GM12878 (cell line): ENCODE results near the gene THTPA. TPM values are rescaled to one million over a fixed set of nuclear protein-coding genes. Genes with fewer than 3 reads are reported as not detected.
A peak's percentile ranks its signal among the peaks of the same experiment; 100 is the strongest.

ENCODE experiments used
- ATAC-seq: fragments of 200-7000 bp; cut with Tn5 transposase; 3 replicates; pipeline ENCODE4 v1.9.1; 2020; ENCODE audit warnings: mild to moderate bottlenecking, moderate library complexity
- BruUV-seq: library from RNA; stranded (reverse); fragments of 400-500 nt; replicated peaks from 2 replicates; lab custom pipeline; 2021; lab: Mats Ljungman, UMichigan
- CTCF ChIA-PET: fragments of 300-600 bp; sonication (Branson Sonifier 250); formaldehyde crosslinking; extraction: SDS; loops from one replicate; lab custom pipeline; 2021; ENCODE audit warnings: inconsistent platforms; lab: Yijun Ruan, JAX
- POLR2A ChIA-PET: fragments of 350-600 bp; formaldehyde crosslinking; extraction: SDS; loops from one replicate; lab custom pipeline; 2021; ENCODE audit warnings: inconsistent platforms; lab: Charles Lee
- RAD21 ChIA-PET: fragments of 300-600 bp; sonication (Branson Sonifier 250); formaldehyde crosslinking; loops from one replicate; lab custom pipeline; 2023; ENCODE audit warnings: antibody characterized with exemption; ENCODE audit not compliant: unreplicated experiment; lab: Charles Lee
- SMC1A ChIA-PET: fragments of 300-600 bp; sonication (Branson Sonifier 250); formaldehyde crosslinking; loops from one replicate; lab custom pipeline; 2023; ENCODE audit not compliant: unreplicated experiment, uncharacterized antibody; lab: Charles Lee
- DNase-seq: peaks from one replicate; pipeline ENCODE4 v3.0.0-alpha.2; 2011; ENCODE audit warnings: low read depth, low spot score
- FAIRE-seq: peaks from 3 replicates; lab custom pipeline; 2011; peaks lifted over from hg19 to GRCh38; lab: Jason Lieb, UNC
- H2AFZ ChIP-seq: 2 replicates; pipeline ENCODE4 v1.6.0; 2011; ENCODE audit warnings: low read depth, low read length, control low read depth; ENCODE audit not compliant: control insufficient read depth
- H3K27ac ChIP-seq: 2 replicates; pipeline ENCODE4 v1.5.1; 2011; ENCODE audit warnings: control low read depth; ENCODE audit not compliant: control insufficient read depth, insufficient read depth
- H3K27me3 ChIP-seq, 2 experiments: replicated peaks in 1 of 2; 2 replicates each; pipeline versions ENCODE4 v1.6.0 to v1.6.1; 2011; ENCODE audit warnings: low read length in 1 of 2; ENCODE audit not compliant: control insufficient read depth in 2 of 2, insufficient read depth in 2 of 2
- H3K36me3 ChIP-seq, 2 experiments: 2 replicates each; pipeline ENCODE4 v1.5.1; 2011; ENCODE audit warnings: low read length in 1 of 2; ENCODE audit not compliant: control insufficient read depth in 2 of 2, insufficient read depth in 2 of 2
- H3K4me1 ChIP-seq: 2 replicates; pipeline ENCODE4 v1.6.1; 2011; ENCODE audit warnings: mild to moderate bottlenecking, low read length, moderate library complexity, mixed read lengths; ENCODE audit not compliant: control insufficient read depth, insufficient read depth
- H3K4me2 ChIP-seq: 2 replicates; pipeline ENCODE4 v1.6.0; 2011; ENCODE audit warnings: control low read depth; ENCODE audit not compliant: control insufficient read depth, insufficient read depth
- H3K4me3 ChIP-seq: fragments of 200-600 bp; sonication (generic); 2 replicates; pipeline ENCODE4 v1.5.1; 2016
- H3K79me2 ChIP-seq: 2 replicates; pipeline ENCODE4 v1.6.0; 2011; ENCODE audit warnings: low read length; ENCODE audit not compliant: control insufficient read depth, insufficient read depth
- H3K9ac ChIP-seq: 2 replicates; pipeline ENCODE4 v1.8.0; 2011; ENCODE audit warnings: low read length, control low read depth, mixed read lengths; ENCODE audit not compliant: control insufficient read depth, insufficient read depth
- H3K9me3 ChIP-seq: replicated peaks from 3 replicates; pipeline ENCODE4 v1.5.1; 2011; ENCODE audit warnings: mild to moderate bottlenecking, low read length; ENCODE audit not compliant: control insufficient read depth, insufficient read depth
- H4K20me1 ChIP-seq: 2 replicates; pipeline ENCODE4 v1.6.0; 2011; ENCODE audit not compliant: control insufficient read depth, insufficient read depth
- BACH1 ChIP-seq: fragments of 450-650 bp; IDR thresholded peaks from 2 replicates; pipeline ENCODE4 v1.6.1; 2017; ENCODE audit warnings: mild to moderate bottlenecking, borderline replicate concordance
- IRF4 ChIP-seq: IDR thresholded peaks from 2 replicates; pipeline ENCODE4 v1.6.1; 2011; ENCODE audit warnings: low read depth, low read length
- MEF2A ChIP-seq: IDR thresholded peaks from 2 replicates; pipeline ENCODE4 v1.6.1; 2011; ENCODE audit warnings: low read depth, mild to moderate bottlenecking, low read length, moderate library complexity; ENCODE audit not compliant: insufficient read depth
- RUNX3 ChIP-seq: IDR thresholded peaks from 2 replicates; pipeline ENCODE4 v1.6.1; 2012; ENCODE audit warnings: low read length, inconsistent platforms
- SMC3 ChIP-seq: IDR thresholded peaks from 2 replicates; pipeline ENCODE4 v1.6.1; 2011; ENCODE audit warnings: low read length, improper control_type of control experiment, borderline replicate concordance
- SPI1 ChIP-seq: IDR thresholded peaks from 2 replicates; pipeline ENCODE4 v1.6.1; 2011; ENCODE audit warnings: low read depth, mild to moderate bottlenecking, low read length, moderate library complexity, borderline replicate concordance; ENCODE audit not compliant: insufficient read depth
- TCF3 ChIP-seq: IDR thresholded peaks from 2 replicates; pipeline ENCODE4 v1.6.1; 2012; ENCODE audit warnings: low read depth, mild to moderate bottlenecking, low read length, borderline replicate concordance; ENCODE audit not compliant: insufficient read depth
- WRNIP1 ChIP-seq: IDR thresholded peaks from 2 replicates; pipeline ENCODE4 v1.6.1; 2011; ENCODE audit warnings: low read depth, low read length, improper control_type of control experiment, borderline replicate concordance
- WGBS: methylation state at CpG from one replicate; pipeline ENCODE4 v1.1.6; 2016; ENCODE audit warnings: low lambda C conversion rate; ENCODE audit not compliant: insufficient replicate concordance, insufficient coverage; ENCODE audit errors: missing lambda C conversion rate; 5-methylcytosine and 5-hydroxymethylcytosine counted together
- in situ Hi-C: fragments of 300-500 bp; cut with MboI; formaldehyde crosslinking; loops from 9 replicates; pipeline ENCODE4 v1.14.3; 2018; ENCODE audit warnings: mixed read lengths
- intact Hi-C: fragments of 100-400 bp; cut with micrococcal nuclease; formaldehyde crosslinking; loops from one replicate; pipeline ENCODE4 v1.14.2; 2022; ENCODE audit not compliant: unreplicated experiment
- polyA plus RNA-seq, 11 experiments: library from polyadenylated mRNA; depleted of rRNA in 4 of 11; unstranded in 6 of 11; stranded (reverse) in 5 of 11; fragments of >200 nt; fragmentation: Nextera tagmentation in 4 of 11; fragmentation: Illumina TruSeq in 1 of 11; extraction: Ambion mirVana in 4 of 11; extraction: Trizol in 1 of 11; gene quantifications; 1 replicate in 1 of 11; 2 replicates in 10 of 11; pipeline versions ENCODE4 v1.2.1 to v1.2.3, GENCODE V29; 2011 to 2016; ENCODE audit warnings: inconsistent platforms in 2 of 11, missing spikeins in 2 of 11, low read depth in 1 of 11
- total RNA-seq, 4 experiments: library from RNA; depleted of rRNA in 3 of 4; stranded (reverse); fragments of >200 nt in 3 of 4; fragmentation: Illumina TruSeq in 1 of 4; extraction: Trizol in 1 of 4; gene quantifications; 2 replicates each; pipeline versions ENCODE4 v1.2.1 to v1.2.3, GENCODE V29; 2013 to 2021
- TF ChIP-seq, protein P1 (sequence below): fragments of 450-650 bp; IDR thresholded peaks from 2 replicates; pipeline ENCODE4 v1.6.1; 2017; ENCODE audit warnings: antibody characterized with exemption, mild to moderate bottlenecking, moderate library complexity
- TF ChIP-seq, protein P2 (sequence below): fragments of 150-350 bp; IDR thresholded peaks from 2 replicates; pipeline ENCODE4 v1.6.1; 2014; ENCODE audit warnings: mild to moderate bottlenecking, low read depth, low read length
- TF ChIP-seq, protein P3 (sequence below): IDR thresholded peaks from 2 replicates; pipeline ENCODE4 v1.6.1; 2012; ENCODE audit warnings: mild to moderate bottlenecking, low read depth, low read length
- TF ChIP-seq, protein P4 (sequence below): IDR thresholded peaks from 2 replicates; pipeline ENCODE4 v1.6.1; 2011; ENCODE audit warnings: mild to moderate bottlenecking, low read depth, low read length, moderate library complexity; ENCODE audit not compliant: insufficient replicate concordance

Gene THTPA
- total and polyA plus RNA-seq, 10 of the 15 experiments (the other 5 are each of a cell fraction or from before 2014, with no cell fraction given): 3.1 to 24.9 (median 12.8) TPM

DNA sequence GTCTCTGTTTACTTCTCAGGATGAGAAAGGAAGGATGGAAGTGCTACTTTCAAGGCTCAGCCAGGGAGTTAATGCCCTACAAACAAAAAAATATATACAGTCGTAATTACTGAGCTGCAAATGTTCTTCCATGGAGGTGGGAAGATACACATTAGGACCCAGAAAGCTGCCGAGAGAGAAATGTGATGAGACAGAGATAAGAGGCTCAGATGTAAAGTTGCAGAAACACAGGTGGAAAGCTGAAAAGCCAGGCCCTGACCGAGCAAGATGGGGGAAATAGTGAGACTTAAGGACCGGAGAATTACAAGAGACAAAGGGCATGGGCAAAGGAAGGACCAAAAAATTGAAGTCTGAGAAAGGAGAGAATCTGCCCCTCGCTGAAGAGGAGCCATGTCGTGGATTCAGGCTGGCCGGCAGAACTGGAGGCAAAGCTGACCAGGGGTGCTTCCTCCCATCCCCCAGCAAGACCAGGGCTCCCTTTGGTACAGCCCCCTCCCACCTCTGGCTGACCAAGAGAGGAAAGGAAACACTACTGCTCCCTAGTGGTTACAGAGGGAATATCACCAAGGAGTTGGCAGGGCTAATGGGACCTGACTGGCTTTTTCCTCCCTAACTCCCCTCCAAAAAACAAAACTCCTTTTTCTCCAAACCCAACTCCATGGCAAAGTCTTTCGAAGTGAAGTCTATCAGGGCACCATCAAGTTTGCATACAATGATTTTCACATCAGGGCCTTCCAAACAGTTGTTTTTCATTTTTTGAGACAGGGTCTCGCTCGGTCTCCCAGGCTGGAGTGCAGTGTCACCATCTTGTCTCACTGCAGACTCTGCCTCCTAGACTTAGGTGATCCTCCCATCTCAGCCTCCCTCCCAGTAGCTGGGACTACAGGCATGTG lies 16.6 kb upstream of the THTPA start:
- Histone ChIP-seq H3K4me1 (no peaks in the 10 kb centered on the region), H3K9ac (no peak overlapping the region), H3K79me2 (no peaks in the 10 kb centered on the region), H3K36me3 (no peaks in the 10 kb centered on the region), H3K9me3 (no peaks in the 10 kb centered on the region), H3K27me3 (no peaks in the 10 kb centered on the region), H3K4me2 (no peak overlapping the region), H3K4me3 (no peak overlapping the region), H2AFZ (no peak overlapping the region), H3K27ac (no peak overlapping the region), H4K20me1 (no peaks in the 10 kb centered on the region)
- CTCF ChIA-PET: interaction anchor here (0.8 to 11.4 kb wide), 19 partner anchors 9 to 214 kb away, joined by 3 to 131 read pairs (median 4); partner anchors contain the start of gene AP1G2
- no peak for DNase-seq
- peak; percentile 95 for ATAC-seq
- RAD21 ChIA-PET: interaction anchor here (0.6 to 2.3 kb wide), 5 partner anchors 19 to 61 kb away, joined by 3 to 10 read pairs (median 3); no protein-coding TSS in a partner anchor
- SMC1A ChIA-PET: interaction anchor here (0.6 to 2.0 kb wide), 5 partner anchors 10 to 64 kb away, joined by 3 to 4 read pairs (median 4); no protein-coding TSS in a partner anchor
- peak; percentile 86 for FAIRE-seq
- in situ Hi-C loops: no loop called here
- POLR2A ChIA-PET: no interaction called here
- intact Hi-C loops: loop anchor here (5.0 kb wide), 1 partner anchor 42 kb away; no protein-coding TSS in a partner anchor
- no TSS peak for BruUV-seq
- WGBS: 48% methylated on average over 10 of the region's 10 CpGs
- TF ChIP-seq, protein P1, sequence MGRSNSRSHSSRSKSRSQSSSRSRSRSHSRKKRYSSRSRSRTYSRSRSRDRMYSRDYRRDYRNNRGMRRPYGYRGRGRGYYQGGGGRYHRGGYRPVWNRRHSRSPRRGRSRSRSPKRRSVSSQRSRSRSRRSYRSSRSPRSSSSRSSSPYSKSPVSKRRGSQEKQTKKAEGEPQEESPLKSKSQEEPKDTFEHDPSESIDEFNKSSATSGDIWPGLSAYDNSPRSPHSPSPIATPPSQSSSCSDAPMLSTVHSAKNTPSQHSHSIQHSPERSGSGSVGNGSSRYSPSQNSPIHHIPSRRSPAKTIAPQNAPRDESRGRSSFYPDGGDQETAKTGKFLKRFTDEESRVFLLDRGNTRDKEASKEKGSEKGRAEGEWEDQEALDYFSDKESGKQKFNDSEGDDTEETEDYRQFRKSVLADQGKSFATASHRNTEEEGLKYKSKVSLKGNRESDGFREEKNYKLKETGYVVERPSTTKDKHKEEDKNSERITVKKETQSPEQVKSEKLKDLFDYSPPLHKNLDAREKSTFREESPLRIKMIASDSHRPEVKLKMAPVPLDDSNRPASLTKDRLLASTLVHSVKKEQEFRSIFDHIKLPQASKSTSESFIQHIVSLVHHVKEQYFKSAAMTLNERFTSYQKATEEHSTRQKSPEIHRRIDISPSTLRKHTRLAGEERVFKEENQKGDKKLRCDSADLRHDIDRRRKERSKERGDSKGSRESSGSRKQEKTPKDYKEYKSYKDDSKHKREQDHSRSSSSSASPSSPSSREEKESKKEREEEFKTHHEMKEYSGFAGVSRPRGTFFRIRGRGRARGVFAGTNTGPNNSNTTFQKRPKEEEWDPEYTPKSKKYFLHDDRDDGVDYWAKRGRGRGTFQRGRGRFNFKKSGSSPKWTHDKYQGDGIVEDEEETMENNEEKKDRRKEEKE: no peak
- peak; percentile 39; the same call in 1 of the 2 replicates for TF ChIP-seq SMC3
- TF ChIP-seq TCF3: no peak
- TF ChIP-seq SPI1: no peak
- TF ChIP-seq, protein P2, sequence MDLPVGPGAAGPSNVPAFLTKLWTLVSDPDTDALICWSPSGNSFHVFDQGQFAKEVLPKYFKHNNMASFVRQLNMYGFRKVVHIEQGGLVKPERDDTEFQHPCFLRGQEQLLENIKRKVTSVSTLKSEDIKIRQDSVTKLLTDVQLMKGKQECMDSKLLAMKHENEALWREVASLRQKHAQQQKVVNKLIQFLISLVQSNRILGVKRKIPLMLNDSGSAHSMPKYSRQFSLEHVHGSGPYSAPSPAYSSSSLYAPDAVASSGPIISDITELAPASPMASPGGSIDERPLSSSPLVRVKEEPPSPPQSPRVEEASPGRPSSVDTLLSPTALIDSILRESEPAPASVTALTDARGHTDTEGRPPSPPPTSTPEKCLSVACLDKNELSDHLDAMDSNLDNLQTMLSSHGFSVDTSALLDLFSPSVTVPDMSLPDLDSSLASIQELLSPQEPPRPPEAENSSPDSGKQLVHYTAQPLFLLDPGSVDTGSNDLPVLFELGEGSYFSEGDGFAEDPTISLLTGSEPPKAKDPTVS: no peak
- no peak for TF ChIP-seq BACH1
- TF ChIP-seq WRNIP1: no peak
- TF ChIP-seq, protein P3, sequence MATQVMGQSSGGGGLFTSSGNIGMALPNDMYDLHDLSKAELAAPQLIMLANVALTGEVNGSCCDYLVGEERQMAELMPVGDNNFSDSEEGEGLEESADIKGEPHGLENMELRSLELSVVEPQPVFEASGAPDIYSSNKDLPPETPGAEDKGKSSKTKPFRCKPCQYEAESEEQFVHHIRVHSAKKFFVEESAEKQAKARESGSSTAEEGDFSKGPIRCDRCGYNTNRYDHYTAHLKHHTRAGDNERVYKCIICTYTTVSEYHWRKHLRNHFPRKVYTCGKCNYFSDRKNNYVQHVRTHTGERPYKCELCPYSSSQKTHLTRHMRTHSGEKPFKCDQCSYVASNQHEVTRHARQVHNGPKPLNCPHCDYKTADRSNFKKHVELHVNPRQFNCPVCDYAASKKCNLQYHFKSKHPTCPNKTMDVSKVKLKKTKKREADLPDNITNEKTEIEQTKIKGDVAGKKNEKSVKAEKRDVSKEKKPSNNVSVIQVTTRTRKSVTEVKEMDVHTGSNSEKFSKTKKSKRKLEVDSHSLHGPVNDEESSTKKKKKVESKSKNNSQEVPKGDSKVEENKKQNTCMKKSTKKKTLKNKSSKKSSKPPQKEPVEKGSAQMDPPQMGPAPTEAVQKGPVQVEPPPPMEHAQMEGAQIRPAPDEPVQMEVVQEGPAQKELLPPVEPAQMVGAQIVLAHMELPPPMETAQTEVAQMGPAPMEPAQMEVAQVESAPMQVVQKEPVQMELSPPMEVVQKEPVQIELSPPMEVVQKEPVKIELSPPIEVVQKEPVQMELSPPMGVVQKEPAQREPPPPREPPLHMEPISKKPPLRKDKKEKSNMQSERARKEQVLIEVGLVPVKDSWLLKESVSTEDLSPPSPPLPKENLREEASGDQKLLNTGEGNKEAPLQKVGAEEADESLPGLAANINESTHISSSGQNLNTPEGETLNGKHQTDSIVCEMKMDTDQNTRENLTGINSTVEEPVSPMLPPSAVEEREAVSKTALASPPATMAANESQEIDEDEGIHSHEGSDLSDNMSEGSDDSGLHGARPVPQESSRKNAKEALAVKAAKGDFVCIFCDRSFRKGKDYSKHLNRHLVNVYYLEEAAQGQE: no peak
- TF ChIP-seq IRF4: no peak
- TF ChIP-seq, protein P4, sequence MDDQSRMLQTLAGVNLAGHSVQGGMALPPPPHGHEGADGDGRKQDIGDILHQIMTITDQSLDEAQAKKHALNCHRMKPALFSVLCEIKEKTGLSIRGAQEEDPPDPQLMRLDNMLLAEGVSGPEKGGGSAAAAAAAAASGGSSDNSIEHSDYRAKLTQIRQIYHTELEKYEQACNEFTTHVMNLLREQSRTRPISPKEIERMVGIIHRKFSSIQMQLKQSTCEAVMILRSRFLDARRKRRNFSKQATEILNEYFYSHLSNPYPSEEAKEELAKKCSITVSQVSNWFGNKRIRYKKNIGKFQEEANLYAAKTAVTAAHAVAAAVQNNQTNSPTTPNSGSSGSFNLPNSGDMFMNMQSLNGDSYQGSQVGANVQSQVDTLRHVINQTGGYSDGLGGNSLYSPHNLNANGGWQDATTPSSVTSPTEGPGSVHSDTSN: no peak
- no peak for TF ChIP-seq MEF2A
- TF ChIP-seq RUNX3: no peak
